ENCODE data around the gene RCOR2. TPM values are rescaled to one million over a fixed set of nuclear protein-coding genes. Genes with fewer than 3 reads are reported as not detected.

The RCOR2 gene
- total RNA-seq, 4 donors from 2014 or later = 0.64 to 0.82 TPM; not detected in 2

DNA sequence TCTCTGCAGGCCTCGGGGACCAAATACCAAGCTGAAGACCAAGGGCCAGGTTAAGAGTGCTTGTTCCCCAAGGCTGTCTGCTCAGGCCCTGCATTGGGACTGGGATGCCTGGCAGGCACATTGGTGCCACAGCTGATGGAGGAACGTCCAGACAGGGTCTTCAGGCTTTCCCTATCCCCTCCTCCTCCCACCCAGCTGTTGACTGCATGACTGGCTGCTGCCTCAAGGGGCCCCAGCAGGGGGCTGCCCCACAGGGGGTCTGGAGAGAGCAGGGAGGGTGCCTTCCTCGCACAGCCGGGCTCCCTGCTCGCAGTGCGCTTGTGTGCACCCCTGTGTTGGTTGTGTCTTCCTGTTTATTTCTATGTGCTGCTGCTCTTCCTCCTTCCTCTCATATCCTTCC is 9.9 kb downstream of the RCOR2 start:
- Histone ChIP-seq H3K9me3 (no peaks in the 10 kb centered on the region), H3K27ac (no peak overlapping the region), H3K27me3 (no peaks in the 10 kb centered on the region), H3K4me3 (no peak overlapping the region), H3K36me3 (peaks cover 0 to 39% (median 19%) of the 10 kb centered on the region in 4 donors), H3K4me1 (peaks cover 0 to 9% (median 4%) of the 10 kb centered on the region in 4 donors)
- intact Hi-C loops (cut with DNase I; ENCODE audit: low total_unique reads) (no loop called here), in situ Hi-C loops (cut with MboI; ENCODE audit: low pct_ligation_motif_present in 1 of 4, low pct_unique_long_range_greater_than_20kb in 1 of 4, low sequenced_read_pairs in 3 of 4) (loop anchor here in 1 of 4 donors (10.0 kb wide), 1 partner anchor 72 kb away; the partner anchor contains the start of gene MARK2)
- no peak for DNase-seq
- TF ChIP-seq POLR2AphosphoS5 (IDR thresholded peaks at IDR 0.05) (no peak), EP300 (IDR thresholded peaks at IDR 0.05; ENCODE audit: low read depth) (no peak), POLR2A (IDR thresholded peaks at IDR 0.05) (no peak)
- TF ChIP-seq, protein P1, sequence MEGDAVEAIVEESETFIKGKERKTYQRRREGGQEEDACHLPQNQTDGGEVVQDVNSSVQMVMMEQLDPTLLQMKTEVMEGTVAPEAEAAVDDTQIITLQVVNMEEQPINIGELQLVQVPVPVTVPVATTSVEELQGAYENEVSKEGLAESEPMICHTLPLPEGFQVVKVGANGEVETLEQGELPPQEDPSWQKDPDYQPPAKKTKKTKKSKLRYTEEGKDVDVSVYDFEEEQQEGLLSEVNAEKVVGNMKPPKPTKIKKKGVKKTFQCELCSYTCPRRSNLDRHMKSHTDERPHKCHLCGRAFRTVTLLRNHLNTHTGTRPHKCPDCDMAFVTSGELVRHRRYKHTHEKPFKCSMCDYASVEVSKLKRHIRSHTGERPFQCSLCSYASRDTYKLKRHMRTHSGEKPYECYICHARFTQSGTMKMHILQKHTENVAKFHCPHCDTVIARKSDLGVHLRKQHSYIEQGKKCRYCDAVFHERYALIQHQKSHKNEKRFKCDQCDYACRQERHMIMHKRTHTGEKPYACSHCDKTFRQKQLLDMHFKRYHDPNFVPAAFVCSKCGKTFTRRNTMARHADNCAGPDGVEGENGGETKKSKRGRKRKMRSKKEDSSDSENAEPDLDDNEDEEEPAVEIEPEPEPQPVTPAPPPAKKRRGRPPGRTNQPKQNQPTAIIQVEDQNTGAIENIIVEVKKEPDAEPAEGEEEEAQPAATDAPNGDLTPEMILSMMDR (IDR thresholded peaks at IDR 0.05) = no peak
- 76% methylated on average over 6 of the region's 6 CpGs; no CpG with 5 or more reads in 1 of the 2 donors for WGBS, 2 donors (ENCODE audit: low coverage in 1 of 2)

DNA sequence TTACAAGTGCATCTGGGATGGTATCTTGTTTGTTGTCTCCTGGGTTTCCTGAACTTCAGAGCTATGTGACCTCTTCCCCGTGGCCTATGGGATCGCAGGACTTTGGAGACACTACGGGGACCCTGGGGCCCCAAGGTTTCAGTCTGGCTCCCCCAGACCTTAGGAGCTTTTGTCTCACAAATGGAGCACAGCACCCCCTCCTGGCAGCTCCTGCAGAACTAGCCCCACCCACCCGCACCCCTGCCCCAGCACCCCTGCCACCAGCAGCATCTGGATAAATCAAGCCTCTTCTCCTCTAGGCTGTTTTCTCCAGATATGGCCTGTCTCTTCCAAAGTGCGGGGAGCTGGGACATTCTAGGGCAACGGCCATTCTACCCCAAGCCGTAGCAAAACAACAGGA is 10.4 kb downstream of the RCOR2 start:
- Histone ChIP-seq H3K27ac (no peak overlapping the region), H3K4me3 (no peak overlapping the region), H3K9me3 (no peaks in the 10 kb centered on the region), H3K4me1 (peaks cover 0 to 9% (median 4%) of the 10 kb centered on the region in 4 donors), H3K27me3 (no peaks in the 10 kb centered on the region), H3K36me3 (peaks cover 0 to 39% (median 21%) of the 10 kb centered on the region in 4 donors)
- DNase-seq = peak; percentile 34
- in situ Hi-C loops (cut with MboI; ENCODE audit: low pct_ligation_motif_present in 1 of 4, low pct_unique_long_range_greater_than_20kb in 1 of 4, low sequenced_read_pairs in 3 of 4) (loop anchor here in 1 of 4 donors (10.0 kb wide), 1 partner anchor 72 kb away; the partner anchor contains the start of gene MARK2), intact Hi-C loops (cut with DNase I; ENCODE audit: low total_unique reads) (no loop called here)
- 85% methylated on average over 7 of the region's 7 CpGs; no CpG with 5 or more reads in 1 of the 2 donors for WGBS, 2 donors (ENCODE audit: low coverage in 1 of 2)
- TF ChIP-seq POLR2A (IDR thresholded peaks at IDR 0.05) = no peak
- no peak for TF ChIP-seq POLR2AphosphoS5 (IDR thresholded peaks at IDR 0.05)
- TF ChIP-seq, protein P1 (IDR thresholded peaks at IDR 0.05) = peak in 3 of 5 experiments; percentile 31 to 48 (median 33)

DNA sequence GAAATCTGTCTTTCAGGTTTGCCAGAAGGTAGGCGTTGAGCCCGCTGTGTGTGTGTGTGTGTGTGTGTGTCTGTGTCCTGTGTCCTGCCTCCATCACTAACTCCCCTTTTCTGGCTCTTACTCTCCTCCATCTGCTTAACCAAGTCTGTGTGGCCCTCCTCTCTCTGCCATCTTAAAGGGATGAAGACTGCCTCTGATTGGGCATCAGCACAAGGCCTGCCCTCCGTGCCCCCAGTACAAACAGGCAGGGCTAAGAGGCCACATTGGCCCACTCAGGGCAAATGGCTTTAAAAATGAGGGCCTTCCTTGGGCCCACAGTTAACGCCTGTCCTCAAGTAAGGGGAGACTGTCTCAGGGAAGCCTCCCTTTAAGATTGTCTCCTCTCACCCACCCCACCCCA is 10.9 kb downstream of the RCOR2 start:
- intact Hi-C loops (cut with DNase I; ENCODE audit: low total_unique reads) (no loop called here), in situ Hi-C loops (cut with MboI; ENCODE audit: low pct_ligation_motif_present in 1 of 4, low pct_unique_long_range_greater_than_20kb in 1 of 4, low sequenced_read_pairs in 3 of 4) (loop anchor here in 1 of 4 donors (10.0 kb wide), 1 partner anchor 71 kb away; the partner anchor contains the start of gene MARK2)
- 83 to 100% methylated on average over 2 to 4 of the region's 4 CpGs for WGBS, 2 donors (ENCODE audit: low coverage in 1 of 2)
- Histone ChIP-seq H3K4me3 (no peak overlapping the region), H3K36me3 (peaks cover 0 to 40% (median 21%) of the 10 kb centered on the region in 4 donors), H3K27me3 (no peaks in the 10 kb centered on the region), H3K4me1 (peaks cover 0 to 9% (median 4%) of the 10 kb centered on the region in 4 donors), H3K9me3 (no peaks in the 10 kb centered on the region), H3K27ac (no peak overlapping the region)
- TF ChIP-seq POLR2AphosphoS5 (IDR thresholded peaks at IDR 0.05) (no peak), POLR2A (IDR thresholded peaks at IDR 0.05) (no peak), EP300 (IDR thresholded peaks at IDR 0.05; ENCODE audit: low read depth) (no peak)
- TF ChIP-seq, protein P1 (IDR thresholded peaks at IDR 0.05) = no peak
- DNase-seq = no peak

DNA sequence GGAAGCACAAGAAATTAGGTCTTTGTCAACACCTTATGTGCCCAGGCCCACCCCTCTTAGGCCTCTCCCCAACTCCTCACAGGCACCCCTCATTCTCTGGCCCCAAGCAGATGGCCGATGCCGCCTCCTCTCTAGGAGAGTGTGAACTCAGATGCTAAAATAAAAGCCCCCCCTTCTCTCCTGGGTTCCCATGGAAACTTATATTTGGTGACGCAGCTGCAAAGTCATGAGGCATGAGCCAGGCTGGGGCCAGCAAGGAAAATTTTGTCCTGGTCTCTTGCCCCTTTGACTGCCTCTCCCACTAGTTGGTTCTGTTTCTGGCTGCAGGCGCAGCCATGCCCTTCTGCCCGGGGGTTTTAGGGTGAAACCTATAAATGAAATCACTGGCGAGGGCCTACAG is 11.8 kb downstream of the RCOR2 start:
- DNase-seq = no peak
- intact Hi-C loops (cut with DNase I; ENCODE audit: low total_unique reads) = no loop called here
- Histone ChIP-seq H3K27me3 (no peaks in the 10 kb centered on the region), H3K9me3 (no peaks in the 10 kb centered on the region), H3K4me3 (no peak overlapping the region), H3K4me1 (peaks cover 0 to 9% (median 4%) of the 10 kb centered on the region in 4 donors), H3K27ac (no peak overlapping the region), H3K36me3 (peaks cover 0 to 49% (median 26%) of the 10 kb centered on the region in 4 donors)
- WGBS, 2 donors (ENCODE audit: low coverage in 1 of 2) = 85 to 100% methylated on average over 1 to 6 of the region's 6 CpGs
- TF ChIP-seq POLR2A (IDR thresholded peaks at IDR 0.05) = no peak
- TF ChIP-seq EP300 (IDR thresholded peaks at IDR 0.05; ENCODE audit: low read depth) = no peak
- TF ChIP-seq, protein P1 (IDR thresholded peaks at IDR 0.05) = no peak
- no peak for TF ChIP-seq POLR2AphosphoS5 (IDR thresholded peaks at IDR 0.05)
- in situ Hi-C loops (cut with MboI; ENCODE audit: low pct_ligation_motif_present in 1 of 4, low pct_unique_long_range_greater_than_20kb in 1 of 4, low sequenced_read_pairs in 3 of 4) = loop anchor here in 1 of 4 donors (10.0 kb wide), 1 partner anchor 70 kb away; the partner anchor contains the start of gene MARK2
